Measurements from ENCODE around the gene PLCH2. TPM values are rescaled to one million over a fixed set of nuclear protein-coding genes. Genes with fewer than 3 reads are reported as not detected.

Gene PLCH2
- total RNA-seq, 2 donors from 2014 or later, result 3.6 to 4.6 TPM

DNA sequence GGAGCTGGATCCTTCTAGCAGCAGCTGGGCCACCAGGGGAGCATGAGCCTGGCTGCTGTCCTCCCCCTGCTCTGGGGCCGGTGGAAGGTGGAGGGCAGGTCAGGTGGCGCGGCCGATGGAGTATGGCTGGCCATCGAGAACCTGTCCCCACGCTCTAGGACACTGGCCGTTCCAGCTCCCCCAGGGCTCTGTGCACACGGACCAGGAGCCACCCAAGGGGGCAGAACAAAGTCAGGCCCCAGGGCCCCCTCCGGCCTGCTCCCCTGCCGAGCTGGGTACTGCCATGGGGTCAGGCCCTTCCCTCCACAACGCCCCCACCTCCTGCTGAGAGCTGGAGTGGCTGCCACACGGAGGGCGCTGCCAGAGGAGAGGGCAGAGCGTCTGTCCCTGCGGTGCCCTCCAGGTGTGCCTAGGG lies 4.5 kb upstream of the PLCH2 start:
- DNase-seq, result no peak
- intact Hi-C loops (cut with DNase I, micrococcal nuclease), result no loop called here
- ATAC-seq, result no peak

GRCh38 chr1:2472109-2472508 lies 4.0 kb upstream of the PLCH2 start:
- DNase-seq, result no peak
- ATAC-seq, result no peak
- intact Hi-C loops (cut with DNase I, micrococcal nuclease), result no loop called here

DNA sequence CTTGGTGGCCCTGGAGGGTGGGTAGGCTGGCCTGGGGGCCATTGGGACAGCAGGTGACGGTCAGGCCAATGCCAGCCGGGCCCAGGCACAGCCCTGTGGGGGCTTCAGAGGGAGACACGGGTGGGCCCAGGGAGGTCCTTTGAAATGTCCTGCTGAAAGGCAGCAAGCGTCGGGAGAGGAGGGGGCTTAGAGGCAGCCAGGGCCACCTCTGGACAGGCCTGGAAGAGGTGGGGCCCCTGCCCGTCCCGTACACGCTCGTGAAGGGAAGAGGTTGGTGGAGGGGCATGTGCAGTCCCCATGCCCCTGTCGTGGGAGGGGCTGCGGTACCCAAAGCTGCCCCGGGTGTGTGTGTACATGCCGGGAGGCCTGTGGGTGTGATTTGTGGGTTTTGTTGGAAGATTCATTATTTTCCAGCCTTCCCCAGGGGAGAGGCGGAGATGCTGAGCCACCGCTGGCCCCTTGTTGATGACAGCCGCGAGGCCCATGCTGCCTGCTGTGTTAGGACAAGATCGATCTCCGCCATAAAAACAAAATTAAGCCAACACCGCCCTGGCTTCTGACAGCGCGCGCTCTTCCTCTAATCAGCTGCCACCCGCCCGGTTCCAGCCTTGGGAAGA lies 3.4 kb upstream of the PLCH2 start:
- intact Hi-C loops (cut with DNase I, micrococcal nuclease), result no loop called here
- no peak for DNase-seq

GRCh38 chr1:2473198-2473597 lies 2.9 kb upstream of the PLCH2 start:
- intact Hi-C loops (cut with DNase I, micrococcal nuclease), result no loop called here
- ATAC-seq (no peak), DNase-seq (no peak)

More for the DNA sequence above, 3.4 kb upstream of the PLCH2 start:
- ATAC-seq, result no peak

GRCh38 chr1:2474104-2474844 lies 1.8 kb upstream of the PLCH2 start:
- DNase-seq (no peak), ATAC-seq (no peak)
- intact Hi-C loops (cut with DNase I, micrococcal nuclease), result no loop called here

- intact Hi-C loops (cut with DNase I, micrococcal nuclease), result no loop called here
- ATAC-seq, result peak; percentile 22
- no peak for DNase-seq
These were observed 1.1 kb upstream of the PLCH2 start for GRCh38 chr1:2474933-2475371.

DNA sequence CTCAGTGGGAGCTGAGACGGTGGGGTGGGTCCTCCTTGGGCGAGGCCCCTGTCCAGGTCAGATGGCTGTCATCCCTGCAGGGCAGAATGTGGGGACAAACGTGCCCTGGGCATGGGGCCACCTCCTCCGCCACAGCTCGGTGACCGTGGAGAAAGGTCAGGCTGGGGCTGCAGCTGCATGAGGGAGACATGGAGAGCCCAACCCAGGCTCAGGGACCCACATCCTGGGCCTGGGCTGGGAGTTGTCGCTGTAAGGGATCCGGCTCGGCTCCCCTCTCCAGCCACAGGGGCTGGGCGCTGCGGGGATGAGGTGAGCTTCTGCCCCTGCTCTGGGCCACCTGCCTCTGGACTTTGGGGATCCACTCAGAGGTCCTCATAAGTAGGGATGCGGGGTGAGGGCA lies 518 bp upstream of the PLCH2 start:
- no peak for ATAC-seq
- DNase-seq, result no peak
- intact Hi-C loops (cut with DNase I, micrococcal nuclease), result no loop called here

DNA sequence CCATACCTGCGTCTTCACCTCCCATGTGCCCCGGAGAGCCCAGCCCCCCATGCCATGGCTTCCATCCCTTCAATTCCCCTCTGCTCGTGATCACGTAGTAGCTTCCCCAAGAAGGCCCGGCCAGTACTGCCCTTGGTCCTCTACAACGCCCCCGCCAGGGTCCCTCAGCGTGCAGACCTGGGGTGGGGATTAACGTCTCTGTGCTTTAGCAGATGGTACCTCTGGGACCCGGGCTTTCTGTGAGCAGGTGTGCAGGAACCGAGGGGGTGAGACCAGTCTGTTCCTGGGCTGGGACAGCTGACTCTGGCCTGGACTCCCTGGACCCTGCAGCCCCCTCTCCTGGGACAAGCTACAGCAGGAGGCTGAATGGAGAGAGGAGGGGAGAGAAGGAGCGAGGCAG lies 1.2 kb downstream of the PLCH2 start:
- intact Hi-C loops (cut with DNase I, micrococcal nuclease), result no loop called here
- no peak for ATAC-seq
- DNase-seq, result no peak

GRCh38 chr1:2477791-2478499 lies 1.9 kb downstream of the PLCH2 start:
- intact Hi-C loops (cut with DNase I, micrococcal nuclease), result no loop called here
- DNase-seq (peak; percentile 67 to 83), ATAC-seq (peak; percentile 93)

DNA sequence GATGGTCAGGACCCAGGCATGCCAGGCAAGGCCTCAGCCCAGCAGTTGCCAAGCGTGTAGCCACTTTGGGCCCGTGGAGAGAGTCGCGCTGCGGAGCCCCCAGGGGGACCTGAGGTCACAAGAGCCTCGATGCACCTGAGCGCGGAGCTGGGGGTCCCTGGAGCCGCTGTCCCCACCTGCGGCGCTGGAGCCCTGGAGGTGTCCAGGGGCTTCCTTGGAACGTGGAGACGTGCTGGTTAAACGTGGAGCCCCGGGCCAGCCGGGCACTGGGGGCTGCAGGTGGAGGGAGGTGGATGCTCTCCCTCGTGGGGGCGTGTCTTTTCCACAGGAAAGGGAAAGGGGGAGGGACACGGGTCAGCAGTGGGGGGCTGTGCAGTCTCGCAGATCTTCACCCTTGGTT lies 3.1 kb downstream of the PLCH2 start:
- DNase-seq (no peak), ATAC-seq (no peak)
- intact Hi-C loops (cut with DNase I, micrococcal nuclease), result no loop called here

DNA sequence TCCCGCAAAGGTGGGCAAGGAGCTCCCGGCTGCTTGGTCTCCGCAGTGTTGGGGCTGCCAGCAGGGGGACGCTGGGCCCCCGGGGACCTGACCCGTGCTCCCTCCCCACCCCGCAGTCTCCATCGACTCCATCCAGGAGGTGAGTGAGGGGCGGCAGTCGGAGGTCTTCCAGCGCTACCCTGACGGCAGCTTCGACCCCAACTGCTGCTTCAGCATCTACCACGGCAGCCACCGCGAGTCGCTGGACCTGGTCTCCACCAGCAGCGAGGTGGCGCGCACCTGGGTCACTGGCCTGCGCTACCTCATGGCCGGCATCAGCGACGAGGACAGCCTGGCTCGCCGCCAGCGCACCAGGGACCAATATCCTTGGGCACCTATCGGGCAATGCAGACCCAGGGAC lies 3.5 kb downstream of the PLCH2 start:
- intact Hi-C loops (cut with DNase I, micrococcal nuclease), result no loop called here
- no peak for ATAC-seq
- DNase-seq, result no peak

DNA sequence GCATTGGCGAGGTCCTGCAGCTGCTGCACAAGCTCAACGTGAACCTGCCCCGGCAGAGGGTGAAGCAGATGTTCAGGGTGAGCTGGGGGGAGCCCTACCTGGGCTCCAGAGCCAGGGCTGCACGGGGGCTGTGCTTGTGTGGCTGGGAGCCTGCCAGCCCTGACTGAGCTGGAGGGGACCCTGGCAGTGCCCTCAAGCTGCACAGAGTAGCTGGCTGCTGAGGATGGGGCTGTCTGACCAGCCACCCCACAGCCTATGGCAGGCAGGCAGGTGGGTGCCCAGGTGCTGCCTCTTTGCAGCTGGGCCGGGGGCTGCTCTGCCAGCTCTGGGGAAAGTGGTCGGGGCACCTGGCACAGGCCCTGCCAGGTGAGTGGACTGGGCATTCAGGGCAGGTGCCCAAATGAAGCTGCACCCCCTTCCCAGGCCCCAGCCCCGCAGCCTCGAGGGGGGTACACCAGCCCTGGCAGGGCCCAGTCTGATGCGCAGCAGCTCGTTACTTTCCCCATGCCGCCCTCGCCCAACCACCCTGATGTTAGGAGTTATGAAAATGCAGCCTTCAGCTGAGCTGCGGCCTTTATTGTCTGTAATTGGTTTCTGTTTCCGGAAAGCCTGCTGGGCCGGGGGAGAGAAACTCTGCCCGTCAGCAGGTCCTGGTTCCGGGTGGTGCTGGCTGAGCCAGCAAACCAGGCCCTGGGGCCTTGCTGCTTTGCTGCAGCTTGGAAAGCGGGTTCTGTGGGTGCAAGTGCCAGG lies 4.3 kb downstream of the PLCH2 start:
- ATAC-seq, result no peak

GRCh38 chr1:2480986-2481364 lies 4.9 kb downstream of the PLCH2 start:
- intact Hi-C loops (cut with DNase I, micrococcal nuclease), result no loop called here
- no peak for ATAC-seq
- DNase-seq, result no peak

More for the DNA sequence above, 4.3 kb downstream of the PLCH2 start:
- DNase-seq, result no peak
- intact Hi-C loops (cut with DNase I, micrococcal nuclease), result no loop called here

DNA sequence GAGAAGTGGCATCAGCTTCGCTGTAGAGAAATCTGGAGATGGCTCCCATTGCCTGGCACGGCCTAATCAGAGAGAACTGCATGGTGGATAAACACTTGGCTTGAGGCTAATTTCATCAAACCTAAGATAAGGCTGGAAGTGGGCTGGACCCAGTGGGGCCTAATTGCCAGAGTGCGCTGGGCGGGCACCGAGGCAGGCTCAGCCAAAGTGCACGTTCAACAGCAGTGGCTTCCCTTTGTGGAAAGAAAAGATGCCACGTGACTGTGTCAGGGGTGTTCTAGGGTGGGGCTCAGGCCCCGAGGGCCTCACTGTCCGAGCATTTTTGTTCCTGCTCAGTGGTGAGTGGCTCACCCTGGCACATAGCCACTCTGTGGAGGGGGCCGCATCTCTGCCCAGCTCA lies 5.8 kb downstream of the PLCH2 start:
- peak; percentile 25 for ATAC-seq
- DNase-seq, result no peak
- intact Hi-C loops (cut with DNase I, micrococcal nuclease), result no loop called here

- intact Hi-C loops (cut with DNase I, micrococcal nuclease), result no loop called here
- no peak for ATAC-seq
- no peak for DNase-seq
These were observed 6.5 kb downstream of the PLCH2 start for GRCh38 chr1:2482588-2482987.

GRCh38 chr1:2483026-2483425 lies 6.9 kb downstream of the PLCH2 start:
- ATAC-seq, result no peak
- intact Hi-C loops (cut with DNase I, micrococcal nuclease), result no loop called here
- no peak for DNase-seq

DNA sequence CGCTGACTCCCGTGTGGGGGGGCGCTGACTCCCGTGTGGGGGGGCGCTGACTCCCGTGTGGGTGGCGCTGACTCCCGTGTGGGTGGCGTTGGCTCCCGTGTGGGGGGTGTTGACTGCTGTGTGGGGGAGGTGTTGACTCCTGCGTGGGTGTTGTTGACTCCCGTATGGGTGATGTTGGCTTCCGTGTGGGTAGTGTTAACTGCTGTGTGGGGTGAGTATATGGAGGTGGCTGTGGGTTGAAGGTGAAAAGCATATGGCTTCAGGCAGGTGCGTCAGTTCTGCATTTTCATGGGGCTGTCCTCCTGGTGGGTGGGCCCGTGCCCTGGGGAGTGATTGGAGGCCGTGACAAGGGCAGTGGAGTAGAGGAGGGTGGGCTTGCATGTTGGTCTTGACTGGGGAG lies 7.9 kb downstream of the PLCH2 start:
- intact Hi-C loops (cut with DNase I, micrococcal nuclease), result no loop called here
- no peak for ATAC-seq
- no peak for DNase-seq

GRCh38 chr1:2486041-2486440 lies 10.0 kb downstream of the PLCH2 start:
- intact Hi-C loops (cut with DNase I, micrococcal nuclease), result no loop called here
- ATAC-seq, result no peak
- DNase-seq, result no peak

DNA sequence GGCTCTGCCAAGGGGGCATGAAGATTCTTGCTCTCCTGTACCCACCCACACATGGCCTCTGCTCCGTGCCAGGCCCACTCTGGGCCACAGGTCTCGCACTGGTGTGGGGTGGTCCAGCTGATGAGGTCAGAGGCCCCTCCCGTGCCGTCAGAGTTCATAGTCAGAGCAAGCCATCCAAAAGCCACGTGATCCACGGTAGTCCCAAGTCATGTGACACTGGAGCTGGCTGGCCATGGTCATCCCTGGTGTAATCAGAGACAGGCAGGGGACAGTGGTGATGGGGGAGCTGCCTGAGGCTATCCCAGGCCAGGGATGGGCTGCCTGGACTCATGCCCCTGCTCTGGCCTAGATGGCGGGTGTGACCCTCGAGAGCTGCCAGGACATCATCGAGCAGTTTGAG lies 10.5 kb downstream of the PLCH2 start:
- intact Hi-C loops (cut with DNase I, micrococcal nuclease), result no loop called here
- ATAC-seq (no peak), DNase-seq (no peak)

DNA sequence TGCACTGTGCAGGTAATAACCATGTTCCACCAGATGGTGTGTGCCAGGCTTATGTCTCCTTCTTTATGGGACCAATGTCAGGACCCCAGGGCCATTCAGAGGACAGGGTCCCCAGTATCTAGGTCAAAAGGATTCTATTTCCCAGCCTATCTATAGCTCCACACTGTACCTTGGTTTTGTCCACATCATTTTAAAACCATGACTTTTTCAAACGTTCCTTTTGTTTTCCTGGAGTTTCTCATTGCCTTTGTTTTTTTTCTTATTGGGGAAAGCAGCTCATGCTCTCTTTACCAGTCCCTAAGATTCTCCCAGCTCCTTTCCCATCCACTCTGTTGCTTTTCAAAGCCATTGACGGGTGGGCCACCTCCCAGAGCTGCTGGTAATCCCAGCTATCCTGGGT lies 12.6 kb downstream of the PLCH2 start:
- intact Hi-C loops (cut with DNase I, micrococcal nuclease), result no loop called here
- DNase-seq, result no peak
- ATAC-seq, result no peak

Data from left colon (tissue), 2 donors.